H1 (cell line): Measurements from ENCODE around the gene CENPV. TPM values are rescaled to one million over a fixed set of nuclear protein-coding genes. Genes with fewer than 3 reads are reported as not detected.

Experiments used
- CTCF ChIA-PET: fragments of 300-600 bp; sonication (Branson Sonifier 250); formaldehyde crosslinking; loops from one replicate; lab custom pipeline; 2021; ENCODE audit not compliant: partially characterized antibody; lab: Charles Lee
- POLR2A ChIA-PET: fragments of 300-600 bp; sonication (Branson Sonifier 250); formaldehyde crosslinking; loops from one replicate; lab custom pipeline; 2021; ENCODE audit warnings: inconsistent platforms; ENCODE audit not compliant: partially characterized antibody; lab: Charles Lee
- DNase-seq, 2 experiments: peaks; one replicate each; pipeline versions ENCODE4 v3.0.0 to v3.0.0-alpha.2; 2010 to 2022; ENCODE audit warnings: low spot score in 2 of 2, low read depth in 1 of 2, mixed read lengths in 1 of 2
- FAIRE-seq: peaks from 2 replicates; lab custom pipeline; 2011; peaks lifted over from hg19 to GRCh38; lab: Jason Lieb, UNC
- H2AFZ ChIP-seq: 2 replicates; pipeline ENCODE4 v1.8.1; 2012; ENCODE audit warnings: low read length, inconsistent platforms
- H2AK5ac ChIP-seq: 2 replicates; pipeline ENCODE4 v1.6.1; 2013; ENCODE audit warnings: low read depth, low read length
- H2BK120ac ChIP-seq: replicated peaks from 2 replicates; pipeline ENCODE3; 2013; ENCODE audit warnings: low read depth, low read length, inconsistent platforms
- H2BK12ac ChIP-seq: 2 replicates; pipeline ENCODE4 v1.6.1; 2013; ENCODE audit warnings: low read depth, low read length
- H2BK15ac ChIP-seq: 2 replicates; pipeline ENCODE4 v1.6.1; 2013; ENCODE audit warnings: low read length
- H2BK20ac ChIP-seq: 2 replicates; pipeline ENCODE4 v1.6.1; 2013; ENCODE audit warnings: low read length
- H2BK5ac ChIP-seq: 2 replicates; pipeline ENCODE4 v1.6.1; 2013; ENCODE audit warnings: low read depth, low read length
- H3K14ac ChIP-seq: 2 replicates; pipeline ENCODE4 v1.6.1; 2013; ENCODE audit warnings: inconsistent platforms; ENCODE audit not compliant: insufficient read length
- H3K18ac ChIP-seq: 2 replicates; pipeline ENCODE4 v1.6.1; 2013; ENCODE audit warnings: low read length; ENCODE audit errors: extremely low read depth
- H3K23ac ChIP-seq: 2 replicates; pipeline ENCODE4 v1.6.1; 2013; ENCODE audit warnings: inconsistent platforms; ENCODE audit not compliant: insufficient read length
- H3K23me2 ChIP-seq: 2 replicates; pipeline ENCODE4 v1.6.1; 2013; ENCODE audit warnings: low read depth, low read length
- H3K27ac ChIP-seq: 2 replicates; pipeline ENCODE4 v1.6.1; 2011; ENCODE audit warnings: low read depth, low read length, inconsistent platforms
- H3K27me3 ChIP-seq, 4 experiments: replicated peaks in 1 of 4; 1 replicate in 1 of 4; 2 replicates in 3 of 4; pipeline versions ENCODE4 v1.6.1 to v1.8.1; 2011 to 2013; ENCODE audit warnings: low read length in 3 of 4, mild to moderate bottlenecking in 3 of 4, inconsistent platforms in 2 of 4, mixed read lengths in 2 of 4, moderate library complexity in 1 of 4; ENCODE audit not compliant: control insufficient read depth in 3 of 4, insufficient read depth in 3 of 4; ENCODE audit errors: extremely low read depth in 1 of 4
- H3K36me3 ChIP-seq, 4 experiments: 2 replicates each; pipeline versions ENCODE4 v1.6.1 to v1.8.1; 2011 to 2013; ENCODE audit warnings: mild to moderate bottlenecking in 4 of 4, low read length in 3 of 4, moderate library complexity in 2 of 4, control low read depth in 1 of 4, inconsistent platforms in 1 of 4; ENCODE audit not compliant: insufficient read depth in 4 of 4, control insufficient read depth in 2 of 4
- H3K4ac ChIP-seq: replicated peaks from 2 replicates; pipeline ENCODE3; 2013; ENCODE audit warnings: low read length, low read depth, mixed read lengths, inconsistent platforms; ENCODE audit not compliant: insufficient read length
- H3K4me1 ChIP-seq, 4 experiments: replicated peaks in 1 of 4; 1 replicate in 1 of 4; 2 replicates in 3 of 4; pipeline versions ENCODE4 v1.6.1 to v1.8.1; 2011 to 2013; ENCODE audit warnings: low read length in 3 of 4, inconsistent platforms in 2 of 4, mixed read lengths in 1 of 4; ENCODE audit not compliant: insufficient read depth in 4 of 4, control insufficient read depth in 3 of 4
- H3K4me2 ChIP-seq, 2 experiments: 2 replicates each; pipeline versions ENCODE4 v1.6.1 to v1.8.1; 2011 to 2013; ENCODE audit warnings: low read depth in 2 of 2, low read length in 2 of 2, control low read depth in 1 of 2, inconsistent platforms in 1 of 2, mild to moderate bottlenecking in 1 of 2; ENCODE audit not compliant: insufficient read depth in 1 of 2
- H3K4me3 ChIP-seq, 4 experiments: fragments of 200-600, 300-600 bp in 1 of 4; sonication (generic), shearing (Covaris generic), sonication (Bioruptor Twin) in 1 of 4; 2 replicates each; pipeline versions ENCODE4 v1.5.1 to v1.8.1; 2011 to 2016; ENCODE audit warnings: low read length in 4 of 4, low read depth in 3 of 4, control low read depth in 2 of 4, inconsistent platforms in 2 of 4, mild to moderate bottlenecking in 2 of 4, mixed read lengths in 1 of 4, moderate library complexity in 1 of 4; ENCODE audit not compliant: insufficient read depth in 2 of 4; ENCODE audit errors: extremely low read depth in 1 of 4
- H3K56ac ChIP-seq: replicated peaks from 2 replicates; pipeline ENCODE3; 2013; ENCODE audit warnings: low read depth, mild to moderate bottlenecking, mixed read lengths, low read length, inconsistent platforms; ENCODE audit not compliant: insufficient read length
- H3K79me1 ChIP-seq: 2 replicates; pipeline ENCODE4 v1.6.1; 2013; ENCODE audit warnings: low read depth, low read length, control low read depth
- H3K79me2 ChIP-seq, 2 experiments: 2 replicates each; pipeline versions ENCODE4 v1.6.1 to v1.8.1; 2012 to 2013; ENCODE audit warnings: low read length in 2 of 2, mild to moderate bottlenecking in 2 of 2, inconsistent platforms in 1 of 2; ENCODE audit not compliant: insufficient read depth in 2 of 2, control insufficient read depth in 1 of 2
- H3K9ac ChIP-seq, 4 experiments: replicated peaks in 1 of 4; 1 replicate in 1 of 4; 2 replicates in 3 of 4; pipeline versions ENCODE4 v1.6.1 to v1.8.1; 2011 to 2013; ENCODE audit warnings: low read depth in 3 of 4, low read length in 3 of 4, control low read depth in 2 of 4, mild to moderate bottlenecking in 2 of 4, moderate library complexity in 2 of 4, inconsistent platforms in 1 of 4; ENCODE audit errors: extremely low read depth in 1 of 4
- H3K9me3 ChIP-seq, 2 experiments: 2 replicates each; pipeline versions ENCODE4 v1.6.1 to v1.8.1; 2012 to 2013; ENCODE audit warnings: mild to moderate bottlenecking in 2 of 2, moderate library complexity in 2 of 2, control low read depth in 1 of 2, inconsistent platforms in 1 of 2, low read depth in 1 of 2, low read length in 1 of 2, mixed read lengths in 1 of 2; ENCODE audit not compliant: insufficient read depth in 2 of 2
- H4K20me1 ChIP-seq, 2 experiments: replicated peaks in 1 of 2; 2 replicates each; pipeline versions ENCODE3 to v1.8.1; 2011 to 2013; ENCODE audit warnings: inconsistent platforms in 2 of 2, low read length in 2 of 2, mild to moderate bottlenecking in 1 of 2; ENCODE audit not compliant: insufficient read depth in 2 of 2, control insufficient read depth in 1 of 2
- H4K5ac ChIP-seq: 2 replicates; pipeline ENCODE4 v1.6.1; 2013; ENCODE audit warnings: low read length, low read depth, mixed read lengths, inconsistent platforms; ENCODE audit not compliant: insufficient read length
- H4K8ac ChIP-seq: 2 replicates; pipeline ENCODE4 v1.8.0; 2013; ENCODE audit warnings: mild to moderate bottlenecking, moderate library complexity, low read length, inconsistent platforms; ENCODE audit not compliant: insufficient read depth; ENCODE audit errors: extremely low read depth
- H4K91ac ChIP-seq: replicated peaks from 2 replicates; pipeline ENCODE3; 2013; ENCODE audit warnings: low read length, mixed read lengths, inconsistent platforms; ENCODE audit not compliant: insufficient read length
- BACH1 ChIP-seq: IDR thresholded peaks from 2 replicates; pipeline ENCODE4 v1.6.1; 2012; ENCODE audit warnings: low read length, improper control_type of control experiment
- CEBPB ChIP-seq: IDR thresholded peaks from 2 replicates; pipeline ENCODE4 v1.6.1; 2012; ENCODE audit warnings: low read depth, low read length
- EGR1 ChIP-seq: IDR thresholded peaks from 2 replicates; pipeline ENCODE4 v1.6.1; 2011; ENCODE audit warnings: low read depth, low read length, borderline replicate concordance
- JUN ChIP-seq: IDR thresholded peaks from 2 replicates; pipeline ENCODE4 v1.6.1; 2011; ENCODE audit warnings: low read depth, mild to moderate bottlenecking, improper control_type of control experiment, low read length
- KDM1A ChIP-seq: fragments of 200-600, 300-600 bp; sonication (generic); IDR thresholded peaks from 2 replicates; pipeline ENCODE4 v1.7.1; 2016; ENCODE audit warnings: mild to moderate bottlenecking, low read length, borderline replicate concordance
- PHF8 ChIP-seq: fragments of 200-600 bp; sonication (generic); conservative IDR thresholded peaks from 2 replicates; pipeline ENCODE4 v1.7.1; 2012; ENCODE audit warnings: low read depth, mild to moderate bottlenecking, inconsistent platforms, low read length, moderate library complexity
- RXRA ChIP-seq: IDR thresholded peaks from 2 replicates; pipeline ENCODE4 v1.6.1; 2011; ENCODE audit warnings: low read depth, mild to moderate bottlenecking, low read length, moderate library complexity; ENCODE audit not compliant: insufficient read depth
- SIRT6 ChIP-seq: IDR thresholded peaks from one replicate; pipeline ENCODE4 v1.7.1; 2012; ENCODE audit warnings: low read length, inconsistent platforms
- SP1 ChIP-seq: IDR thresholded peaks from 2 replicates; pipeline ENCODE4 v1.6.1; 2011; ENCODE audit warnings: low read depth, low read length
- SP4 ChIP-seq: IDR thresholded peaks from 2 replicates; pipeline ENCODE4 v1.6.1; 2012; ENCODE audit warnings: low read length, inconsistent platforms
- TAF1 ChIP-seq: IDR thresholded peaks from 2 replicates; pipeline ENCODE4 v1.6.1; 2011; ENCODE audit warnings: mild to moderate bottlenecking, low read depth, low read length
- TBP ChIP-seq: IDR thresholded peaks from 2 replicates; pipeline ENCODE4 v1.6.1; 2011; ENCODE audit warnings: low read depth, low read length, improper control_type of control experiment
- WGBS, 2 experiments: shearing (Covaris generic) in 1 of 2; methylation state at CpG; one replicate each; pipeline versions ENCODE4 v1.1.6 to v1.1.7; 2013 to 2015; ENCODE audit warnings: low lambda C conversion rate in 2 of 2, mixed read lengths in 2 of 2, inconsistent platforms in 1 of 2, low coverage in 1 of 2, missing lambda C conversion rate in 1 of 2; ENCODE audit not compliant: insufficient replicate concordance in 2 of 2, insufficient coverage in 1 of 2, insufficient read length in 1 of 2; ENCODE audit errors: extremely low coverage in 1 of 2, missing lambda C conversion rate in 1 of 2; 5-methylcytosine and 5-hydroxymethylcytosine counted together
- polyA plus RNA-seq, 7 experiments: library from polyadenylated mRNA; depleted of rRNA in 3 of 7; stranded (reverse) in 5 of 7; unstranded in 2 of 7; fragments of >200 nt in 5 of 7; fragments of 200-250 nt in 2 of 7; gene quantifications; 1 replicate in 5 of 7; 2 replicates in 1 of 7; 4 replicates in 1 of 7; pipeline versions ENCODE4 v1.2.1 to v1.2.3, GENCODE V29; 2011 to 2013; ENCODE audit warnings: missing spikeins in 2 of 7, mixed read lengths in 2 of 7
- total RNA-seq: library from RNA; stranded (reverse); fragmentation: NEBNext Ultra II Directional; extraction: Animal tissue kit (Norgen Biotek cat#: 25700); gene quantifications from 2 replicates; pipeline ENCODE4 v1.2.1, GENCODE V29; 2021

The CENPV gene
- total and polyA plus RNA-seq, 2 of the 8 experiments (the other 6 are each of a cell fraction or from before 2014, with no cell fraction given) = 249 to 260 TPM

DNA sequence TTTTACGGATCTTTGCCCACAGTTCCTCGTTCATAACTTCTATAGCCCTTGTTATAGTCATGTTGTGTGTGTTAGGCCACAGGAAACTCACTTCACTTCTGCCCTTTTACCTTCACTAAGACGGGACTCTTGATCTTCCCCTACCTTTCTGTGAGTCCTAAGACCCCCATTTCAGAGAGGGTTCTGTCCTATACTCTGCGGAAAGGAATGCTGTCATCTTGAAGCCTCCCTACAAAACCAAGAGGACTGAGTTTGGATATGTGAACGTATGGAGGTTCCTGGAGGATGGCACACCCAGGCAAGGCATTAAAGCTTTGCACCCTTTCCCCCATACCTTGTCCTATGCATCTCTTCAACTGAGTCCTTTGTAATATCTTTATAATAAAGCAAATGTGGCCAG lies 31.3 kb upstream of the CENPV start:
- Histone ChIP-seq H3K4ac (no peak overlapping the region), H3K4me3 (no peak overlapping the region), H4K91ac (no peak overlapping the region), H4K20me1 (peaks cover 3 to 9% of the 10 kb centered on the region in 2 experiments), H2BK20ac (no peak overlapping the region), H4K5ac (no peak overlapping the region), H3K23me2 (peaks cover 2% of the 10 kb centered on the region), H3K4me1 (peaks cover 0 to 5% (median 3%) of the 10 kb centered on the region in 4 experiments; a peak in 3 of 7 replicates), H3K9ac (no peak overlapping the region), H3K23ac (no peak overlapping the region), H3K18ac (no peak overlapping the region), H3K14ac (no peak overlapping the region), H3K27ac (no peak overlapping the region), H3K36me3 (peaks cover 4 to 24% (median 15%) of the 10 kb centered on the region in 4 experiments), H3K4me2 (no peak overlapping the region), H2AK5ac (no peak overlapping the region), H3K56ac (no peak overlapping the region), H2BK15ac (no peak overlapping the region), H2BK5ac (no peak overlapping the region), H2AFZ (no peak overlapping the region), H3K79me1 (0 out of 2 replicates have a peak, but pooled peaks cover 6% of the 10 kb centered on the region), H4K8ac (no peak overlapping the region), H2BK120ac (no peak overlapping the region), H2BK12ac (no peak overlapping the region), H3K79me2 (peaks cover 0 to 30% of the 10 kb centered on the region in 2 experiments; a peak in 2 of 4 replicates), H3K9me3 (no peaks in the 10 kb centered on the region), H3K27me3 (no peaks in the 10 kb centered on the region)
- ChIA-PET POLR2A (interaction anchor here (1.5 to 8.8 kb wide), 4 partner anchors 9 to 54 kb away, joined by 3 to 120 read pairs (median 6); no protein-coding TSS in a partner anchor), CTCF (interaction anchor here (1.3 to 1.7 kb wide), 2 partner anchors 21 to 31 kb away, joined by 3 to 8 read pairs; partner anchors contain the start of gene TRPV2)
- DNase-seq (no peak), FAIRE-seq (no peak)
- WGBS, 2 experiments = 88% methylated on average over 5 of the region's 5 CpGs; no CpG with 5 or more reads in 1 of the 2 experiments
- TF ChIP-seq BACH1 (no peak), SIRT6 (no peak), TAF1 (no peak), EGR1 (no peak), JUN (no peak), SP4 (no peak), PHF8 (no peak), SP1 (no peak), KDM1A (no peak), CEBPB (no peak), TBP (no peak), RXRA (no peak)
